AG10803 (cell line): ENCODE data around the gene NDUFB10.

Source experiments
- DNase-seq: peaks from one replicate; pipeline ENCODE4 v3.0.0; 2010; ENCODE audit warnings: low read depth
- H3K4me3 ChIP-seq: 2 replicates; pipeline ENCODE4 v1.5.1; 2011; ENCODE audit warnings: mild to moderate bottlenecking, low read length, control low read depth
- TF ChIP-seq, protein P1 (sequence below): conservative IDR thresholded peaks from 2 replicates; pipeline ENCODE4 v1.5.1; 2011; ENCODE audit warnings: mild to moderate bottlenecking, low read length, control low read depth, inconsistent platforms

Gene NDUFB10

DNA sequence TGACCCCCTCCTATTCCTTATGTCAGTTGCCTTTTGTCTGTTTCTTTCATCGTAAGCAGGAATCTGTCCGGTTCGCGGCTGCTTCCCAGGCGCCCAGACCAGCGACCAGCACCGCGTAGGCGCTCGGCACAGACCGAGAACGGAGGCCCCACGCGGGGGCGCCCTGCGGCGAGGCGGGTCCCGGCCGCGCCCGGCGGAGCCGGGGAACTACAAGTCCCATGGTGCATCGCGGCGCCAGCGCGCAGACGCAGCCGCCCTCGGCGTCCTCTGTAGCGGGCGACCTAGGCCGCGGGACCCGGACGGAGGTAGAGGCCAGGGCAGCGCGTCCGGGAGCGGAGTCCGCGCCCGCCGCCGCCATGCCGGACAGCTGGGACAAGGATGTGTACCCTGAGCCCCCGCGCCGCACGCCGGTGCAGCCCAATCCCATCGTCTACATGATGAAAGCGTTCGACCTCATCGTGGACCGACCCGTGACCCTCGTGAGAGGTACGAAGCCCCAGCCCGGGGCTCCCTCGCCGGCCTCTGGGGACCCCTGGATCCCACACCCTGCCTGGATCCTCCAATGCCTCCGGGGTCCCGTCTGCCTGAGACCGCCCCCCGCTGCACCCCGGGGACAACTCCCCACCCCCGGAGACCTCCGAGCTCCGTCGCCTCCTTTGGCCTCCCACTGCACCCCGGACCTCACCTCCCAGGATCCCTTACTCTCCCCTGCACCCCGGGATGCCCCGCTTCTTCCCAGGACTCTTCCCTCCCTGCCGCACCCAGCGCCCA lies at the start of gene NDUFB10:
Gene NDUFB10, plus strand, starts transcription at position 270 of the 771 bp plus-strand sequence. Its CDS starts 87 bp downstream, at position 357.
- TF ChIP-seq, protein P1, sequence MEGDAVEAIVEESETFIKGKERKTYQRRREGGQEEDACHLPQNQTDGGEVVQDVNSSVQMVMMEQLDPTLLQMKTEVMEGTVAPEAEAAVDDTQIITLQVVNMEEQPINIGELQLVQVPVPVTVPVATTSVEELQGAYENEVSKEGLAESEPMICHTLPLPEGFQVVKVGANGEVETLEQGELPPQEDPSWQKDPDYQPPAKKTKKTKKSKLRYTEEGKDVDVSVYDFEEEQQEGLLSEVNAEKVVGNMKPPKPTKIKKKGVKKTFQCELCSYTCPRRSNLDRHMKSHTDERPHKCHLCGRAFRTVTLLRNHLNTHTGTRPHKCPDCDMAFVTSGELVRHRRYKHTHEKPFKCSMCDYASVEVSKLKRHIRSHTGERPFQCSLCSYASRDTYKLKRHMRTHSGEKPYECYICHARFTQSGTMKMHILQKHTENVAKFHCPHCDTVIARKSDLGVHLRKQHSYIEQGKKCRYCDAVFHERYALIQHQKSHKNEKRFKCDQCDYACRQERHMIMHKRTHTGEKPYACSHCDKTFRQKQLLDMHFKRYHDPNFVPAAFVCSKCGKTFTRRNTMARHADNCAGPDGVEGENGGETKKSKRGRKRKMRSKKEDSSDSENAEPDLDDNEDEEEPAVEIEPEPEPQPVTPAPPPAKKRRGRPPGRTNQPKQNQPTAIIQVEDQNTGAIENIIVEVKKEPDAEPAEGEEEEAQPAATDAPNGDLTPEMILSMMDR, result peak; percentile 44
- peak; percentile 87 for DNase-seq
- H3K4me3 ChIP-seq, result peak within 1 kb of the TSS; percentile 82

DNA sequence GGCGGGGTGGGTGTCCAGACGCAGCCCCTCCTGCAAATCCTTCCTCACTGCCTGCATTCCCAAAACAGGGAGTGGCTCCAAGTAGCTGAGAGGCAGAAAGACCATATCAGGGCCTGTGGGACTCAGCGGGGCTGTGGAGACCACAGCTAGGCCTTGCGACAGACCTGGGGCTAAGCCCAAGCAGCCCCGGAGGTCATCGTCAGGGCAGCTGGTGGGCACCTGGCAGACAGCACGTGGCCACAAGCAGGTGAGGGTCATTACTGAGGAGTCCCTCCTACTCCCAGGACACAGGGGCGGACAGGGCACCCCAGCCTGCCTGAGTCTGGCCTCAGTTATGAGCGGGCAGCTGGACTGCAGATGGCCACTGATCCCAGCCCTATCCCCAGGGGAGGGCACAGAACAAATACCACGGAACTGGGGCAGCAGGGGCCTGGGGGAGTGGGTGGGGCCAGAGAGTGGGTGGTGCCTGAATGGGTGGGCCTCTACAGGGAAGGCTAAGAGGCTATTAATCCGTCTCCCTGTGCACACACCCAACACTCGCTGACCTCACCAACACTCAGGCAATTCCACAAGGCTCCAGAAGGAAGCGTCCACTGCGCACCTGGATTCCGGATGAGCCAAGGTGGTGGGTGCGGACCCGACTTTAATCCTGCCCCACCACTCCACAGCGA lies 49.6 kb upstream of the NDUFB10 start:
- peak; percentile 27 for DNase-seq
- no peak overlapping the region for H3K4me3 ChIP-seq
- TF ChIP-seq, protein P1, result no peak

DNA sequence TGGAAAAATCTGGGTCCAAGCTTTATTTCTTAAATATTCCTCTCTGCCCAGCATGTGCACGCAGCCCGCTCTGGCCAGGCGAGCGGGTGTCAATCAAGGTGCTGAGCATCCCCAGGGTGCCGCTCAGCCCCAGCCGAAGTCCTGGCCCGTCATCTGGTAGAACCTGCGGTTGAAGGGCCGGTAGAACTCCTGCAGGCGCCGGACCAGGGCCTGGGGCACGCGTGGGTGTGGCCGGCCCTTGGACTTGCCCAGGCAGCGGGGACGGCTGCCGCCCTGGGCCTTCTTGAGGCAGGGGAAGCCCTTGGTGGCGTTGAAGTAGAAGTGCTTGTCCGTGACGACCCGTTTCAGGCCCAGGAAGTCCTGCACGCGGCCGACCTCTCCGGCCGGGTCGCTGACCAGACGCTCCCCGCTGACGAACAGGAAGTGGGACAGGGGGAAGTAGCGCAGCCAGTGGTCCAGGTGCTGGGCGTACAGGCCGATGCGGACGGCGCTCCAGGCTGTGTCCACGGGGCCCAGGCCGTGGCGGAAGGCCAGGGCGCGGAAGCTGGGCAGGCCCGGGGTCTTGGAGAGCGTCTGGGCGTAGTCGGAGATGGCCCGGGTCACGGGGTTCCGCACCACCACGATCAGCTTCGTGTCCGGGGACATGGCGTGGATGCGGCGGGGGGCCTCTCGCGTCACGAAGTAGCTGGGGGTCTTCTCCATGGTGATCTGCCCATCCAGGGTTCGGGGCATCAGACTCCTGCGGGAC lies 47.7 kb upstream of the NDUFB10 start:
- DNase-seq, result no peak
- no peak overlapping the region for H3K4me3 ChIP-seq
- TF ChIP-seq, protein P1, result no peak

DNA sequence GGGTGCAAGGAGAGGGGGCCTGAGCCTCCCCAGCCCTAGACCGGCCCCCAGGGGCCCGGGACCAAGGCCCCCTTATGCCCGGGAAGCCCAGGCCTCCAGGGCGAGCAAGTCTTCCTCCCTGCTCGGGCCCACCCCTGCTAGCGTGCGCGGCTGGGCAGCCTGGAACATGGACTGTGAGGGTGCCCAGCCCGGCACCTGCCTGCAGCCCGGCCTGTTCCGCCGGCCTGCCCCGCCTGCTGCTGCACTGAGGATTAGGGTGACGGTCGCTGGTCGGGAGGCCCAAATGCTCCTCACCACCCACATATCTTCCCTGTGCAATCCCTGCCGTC lies 47.2 kb upstream of the NDUFB10 start:
- no peak for DNase-seq
- TF ChIP-seq, protein P1, result no peak

DNA sequence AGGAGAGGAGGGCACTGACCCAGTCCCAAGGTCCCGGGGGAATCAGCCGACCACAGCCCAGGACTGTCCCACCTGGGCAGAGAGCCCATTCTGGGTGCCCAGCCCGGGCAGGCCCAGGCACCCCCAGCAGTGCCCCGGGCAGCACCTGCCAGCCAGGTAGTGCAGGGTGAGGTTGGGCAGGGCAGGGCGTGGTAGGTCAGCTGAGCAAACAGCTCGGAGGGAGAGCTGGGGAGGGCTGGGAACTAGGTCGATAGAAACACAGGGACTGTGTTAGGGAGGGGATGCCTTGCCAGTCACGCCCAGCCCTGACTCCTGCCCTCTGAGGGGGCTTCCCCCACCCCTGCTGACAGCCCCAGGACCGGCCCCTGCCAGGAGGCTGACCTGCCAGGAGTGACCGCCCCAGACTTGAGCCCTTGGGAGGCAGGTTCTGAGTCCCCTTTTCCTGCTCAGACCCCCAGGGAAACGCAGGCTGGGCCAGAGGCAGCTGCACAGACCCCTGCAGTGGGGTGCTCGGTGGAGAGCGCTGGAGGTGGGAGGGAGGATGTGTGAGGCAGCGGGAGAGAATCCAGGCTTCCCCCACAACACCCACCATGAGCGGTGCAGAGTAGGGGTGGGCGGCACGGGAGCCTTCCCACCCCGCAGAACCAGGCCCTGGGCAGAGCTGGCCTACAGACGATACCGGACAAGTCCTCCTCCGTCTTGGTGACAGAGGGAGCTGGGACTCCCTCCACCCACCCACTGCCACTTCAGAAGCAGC lies 45.8 kb upstream of the NDUFB10 start:
- DNase-seq, result no peak
- TF ChIP-seq, protein P1, result no peak
- H3K4me3 ChIP-seq, result no peak overlapping the region

More for the DNA sequence above, 47.2 kb upstream of the NDUFB10 start:
- H3K4me3 ChIP-seq, result no peak overlapping the region

DNA sequence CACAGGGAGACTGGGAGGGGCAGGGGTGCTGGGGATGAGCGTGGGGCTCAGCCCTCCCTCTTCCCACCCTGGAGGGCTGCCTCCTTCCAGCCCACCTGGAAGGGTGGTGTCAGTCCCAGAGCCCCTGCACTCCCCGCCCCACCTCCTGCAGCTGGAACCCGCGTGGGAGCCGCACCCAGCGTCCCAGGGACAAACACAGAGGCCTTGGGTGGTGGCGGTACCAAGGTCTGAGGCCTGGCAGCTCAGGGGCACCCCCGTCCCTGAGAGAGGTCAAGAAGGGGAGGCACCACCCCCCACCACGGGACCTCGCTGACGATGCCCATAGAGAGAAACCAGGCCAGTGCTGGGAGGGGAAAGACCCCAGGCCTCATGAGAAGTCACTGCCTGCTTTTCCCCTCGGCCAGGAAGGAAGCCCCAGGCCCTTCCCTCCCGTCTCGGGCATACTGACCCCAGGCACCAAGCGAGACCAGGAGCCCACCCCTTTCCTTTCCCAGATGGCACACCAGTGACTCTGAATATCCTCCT lies 45.2 kb upstream of the NDUFB10 start:
- TF ChIP-seq, protein P1, result no peak
- DNase-seq, result no peak
- H3K4me3 ChIP-seq, result no peak overlapping the region
